ENCODE results near the gene AZIN2.
A peak's percentile ranks its signal among the peaks of the same experiment; 100 is the strongest.

Gene AZIN2

DNA sequence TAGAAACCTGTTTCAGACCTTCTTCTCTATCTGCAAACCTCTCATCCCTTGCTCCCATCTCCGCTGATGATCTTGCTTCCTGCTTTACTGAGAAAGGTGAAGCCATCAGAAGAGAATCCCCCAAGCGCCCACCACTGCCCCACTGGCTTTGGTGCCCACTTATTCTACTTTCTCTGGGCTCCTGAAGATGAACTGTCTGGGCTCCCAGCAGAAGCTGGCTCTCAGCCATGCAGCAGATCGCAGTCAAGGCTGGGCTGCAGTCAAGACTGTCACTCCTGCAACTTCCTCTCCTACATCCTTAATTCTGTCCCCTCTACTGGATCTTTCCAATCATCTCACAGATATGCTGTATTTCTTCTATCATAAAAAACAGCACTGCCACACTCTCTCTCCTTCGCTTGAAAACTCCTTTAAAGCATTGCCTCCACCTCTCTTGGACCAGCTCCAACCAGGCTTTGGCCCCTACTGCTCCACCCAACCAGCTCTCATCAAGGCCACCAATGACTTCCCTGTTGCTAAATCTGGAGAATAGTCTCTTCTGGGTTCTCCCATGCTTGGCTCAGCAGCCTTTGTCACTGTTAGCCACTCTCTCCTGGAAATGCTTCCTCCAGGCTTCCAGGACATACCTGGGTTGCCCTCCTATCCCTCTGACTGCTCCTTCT lies 75.1 kb downstream of the AZIN2 start:
- peak overlapping the region; percentile 65 to 75 (median 70) for H3K27ac Mint-ChIP-seq
- no peak overlapping the region for H3K4me3 Mint-ChIP-seq
- H3K9me3 Mint-ChIP-seq = no peaks in the 10 kb centered on the region
- H3K27me3 Mint-ChIP-seq (ENCODE audit: low read depth) = no peaks in the 10 kb centered on the region
- H3K4me1 Mint-ChIP-seq = peaks cover 57% of the 10 kb centered on the region
- H3K36me3 Mint-ChIP-seq (ENCODE audit: low read depth) = peaks cover 33% of the 10 kb centered on the region
- TF ChIP-seq CTCF (IDR thresholded peaks at IDR 0.05; ENCODE audit: unreplicated experiment in 3 of 3) = no peak

DNA sequence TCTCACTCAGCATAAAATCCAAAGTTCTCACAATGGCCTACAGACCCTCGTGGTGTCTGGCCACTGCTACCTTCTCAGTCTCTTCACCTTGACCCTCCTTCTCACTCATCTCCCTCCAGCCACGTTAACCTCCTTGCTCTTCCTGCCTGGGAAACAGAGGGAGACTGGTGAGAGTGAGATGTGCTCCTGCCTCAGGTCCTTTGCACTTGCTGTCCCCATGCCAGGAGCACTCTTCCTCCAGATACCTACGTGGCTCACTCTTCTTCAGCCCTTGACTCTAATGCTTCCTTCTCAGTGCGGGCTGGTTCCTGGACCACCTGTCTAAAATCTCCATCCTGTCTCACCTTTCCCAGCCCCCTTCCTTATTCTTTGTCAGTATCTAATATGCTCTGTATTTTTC lies 76.2 kb downstream of the AZIN2 start:
- Mint-ChIP-seq H3K4me3 (no peak overlapping the region), H3K36me3 (ENCODE audit: low read depth) (peaks cover 33% of the 10 kb centered on the region), H3K4me1 (peaks cover 58% of the 10 kb centered on the region), H3K9me3 (no peaks in the 10 kb centered on the region), H3K27ac (peak overlapping the region in 2 of 3 experiments; percentile 30 to 70), H3K27me3 (ENCODE audit: low read depth) (no peaks in the 10 kb centered on the region)
- TF ChIP-seq CTCF (IDR thresholded peaks at IDR 0.05; ENCODE audit: unreplicated experiment in 3 of 3) = no peak

- Mint-ChIP-seq H3K4me3 (no peak overlapping the region), H3K36me3 (ENCODE audit: low read depth) (peaks cover 33% of the 10 kb centered on the region), H3K9me3 (no peaks in the 10 kb centered on the region), H3K27ac (peak overlapping the region in 1 of 3 experiments; percentile 45), H3K27me3 (ENCODE audit: low read depth) (no peaks in the 10 kb centered on the region), H3K4me1 (peaks cover 59% of the 10 kb centered on the region)
- no peak for TF ChIP-seq CTCF (IDR thresholded peaks at IDR 0.05; ENCODE audit: unreplicated experiment in 3 of 3)
Observed at GRCh38 chr1:33158366-33158765, 77.4 kb downstream of the AZIN2 start.

GRCh38 chr1:33159577-33159976 lies 78.6 kb downstream of the AZIN2 start:
- Mint-ChIP-seq H3K4me3 (no peak overlapping the region), H3K4me1 (peaks cover 63% of the 10 kb centered on the region), H3K27ac (peak overlapping the region; percentile 97 to 99 (median 98)), H3K9me3 (no peaks in the 10 kb centered on the region), H3K36me3 (ENCODE audit: low read depth) (peaks cover 28% of the 10 kb centered on the region), H3K27me3 (ENCODE audit: low read depth) (no peaks in the 10 kb centered on the region)
- no peak for TF ChIP-seq CTCF (IDR thresholded peaks at IDR 0.05; ENCODE audit: unreplicated experiment in 3 of 3)

DNA sequence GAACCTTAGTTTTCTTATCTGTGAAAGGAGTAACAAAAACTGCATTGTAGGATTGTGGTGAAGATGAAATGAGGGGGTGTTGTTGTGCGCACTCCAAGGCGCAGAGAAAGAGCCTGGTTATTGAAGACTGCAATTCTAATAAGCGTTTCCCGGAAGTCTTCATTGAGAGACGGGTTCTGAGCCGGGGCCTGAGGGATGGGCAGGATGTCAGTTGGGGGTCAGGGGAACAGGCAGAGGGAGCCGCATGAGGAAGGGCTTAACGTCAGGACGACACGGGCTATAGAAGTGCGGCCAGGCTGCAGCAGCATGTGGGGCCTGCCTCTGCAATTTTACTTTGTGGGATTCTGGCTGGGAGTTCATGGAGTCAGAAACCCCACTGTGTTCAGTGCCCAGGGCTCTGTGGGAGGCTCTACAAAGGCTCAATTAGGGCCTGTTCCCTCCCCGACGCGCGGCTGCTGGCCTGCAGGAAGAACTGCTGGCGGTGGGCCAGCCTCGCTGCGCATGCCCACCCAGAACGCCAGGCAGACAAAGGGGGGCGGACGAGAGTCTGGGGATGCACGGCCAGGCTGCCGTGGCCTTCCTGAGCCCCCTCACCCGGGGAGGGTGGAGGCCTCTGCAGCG lies 80.2 kb downstream of the AZIN2 start:
- peak overlapping the region; percentile 0 to 39 (median 31) for H3K4me3 Mint-ChIP-seq
- peak overlapping the region; percentile 97 to 99 (median 98) for H3K27ac Mint-ChIP-seq
- H3K4me1 Mint-ChIP-seq = peaks cover 62% of the 10 kb centered on the region

More for the DNA sequence above, 80.2 kb downstream of the AZIN2 start:
- Mint-ChIP-seq H3K27me3 (ENCODE audit: low read depth) (no peaks in the 10 kb centered on the region), H3K36me3 (ENCODE audit: low read depth) (peaks cover 24% of the 10 kb centered on the region), H3K9me3 (no peaks in the 10 kb centered on the region)
- no peak for TF ChIP-seq CTCF (IDR thresholded peaks at IDR 0.05; ENCODE audit: unreplicated experiment in 3 of 3)

All from nephron (organoid).